ENCODE data around the gene UMODL1.

Gene UMODL1

DNA sequence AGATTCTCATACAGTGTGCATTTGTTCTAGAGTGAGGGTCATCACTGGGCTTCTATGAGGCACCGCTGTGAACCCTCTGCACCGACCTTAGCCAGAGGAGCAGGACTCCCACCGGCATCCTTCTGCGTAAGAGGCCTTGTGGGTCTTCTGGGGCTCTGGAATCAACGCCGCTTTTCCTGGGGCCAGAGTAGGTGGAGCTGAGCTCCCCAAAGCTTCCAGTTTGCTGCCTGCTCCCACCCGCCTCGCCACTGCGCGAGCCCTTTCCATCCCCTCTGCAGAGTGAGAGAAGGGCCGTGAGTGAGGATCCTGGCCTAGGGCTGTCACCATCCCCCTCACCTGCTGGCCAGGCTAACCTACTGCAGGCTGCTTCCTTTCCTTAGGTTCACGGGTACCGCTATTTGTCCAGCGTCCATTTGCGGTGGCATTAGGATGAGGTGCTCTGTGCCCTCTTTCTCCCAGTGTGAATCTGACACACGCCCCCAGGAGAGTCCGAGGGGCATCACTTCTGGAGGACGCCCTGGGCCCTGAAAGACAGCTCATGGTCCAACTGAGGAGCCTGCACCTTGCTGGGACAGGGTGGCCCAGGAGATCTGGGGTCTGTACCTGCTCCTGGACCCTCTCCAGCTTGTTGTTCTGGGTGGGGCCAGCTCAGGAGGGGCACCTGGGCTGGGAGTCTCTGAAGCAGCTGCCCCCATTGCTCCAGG lies 36.2 kb downstream of the UMODL1 start:
- ATAC-seq = peak; percentile 49
- no peak for TF ChIP-seq ZFP30 (CRISPR knock-in tag; IDR thresholded peaks at IDR 0.05)
- TF ChIP-seq, protein P1, sequence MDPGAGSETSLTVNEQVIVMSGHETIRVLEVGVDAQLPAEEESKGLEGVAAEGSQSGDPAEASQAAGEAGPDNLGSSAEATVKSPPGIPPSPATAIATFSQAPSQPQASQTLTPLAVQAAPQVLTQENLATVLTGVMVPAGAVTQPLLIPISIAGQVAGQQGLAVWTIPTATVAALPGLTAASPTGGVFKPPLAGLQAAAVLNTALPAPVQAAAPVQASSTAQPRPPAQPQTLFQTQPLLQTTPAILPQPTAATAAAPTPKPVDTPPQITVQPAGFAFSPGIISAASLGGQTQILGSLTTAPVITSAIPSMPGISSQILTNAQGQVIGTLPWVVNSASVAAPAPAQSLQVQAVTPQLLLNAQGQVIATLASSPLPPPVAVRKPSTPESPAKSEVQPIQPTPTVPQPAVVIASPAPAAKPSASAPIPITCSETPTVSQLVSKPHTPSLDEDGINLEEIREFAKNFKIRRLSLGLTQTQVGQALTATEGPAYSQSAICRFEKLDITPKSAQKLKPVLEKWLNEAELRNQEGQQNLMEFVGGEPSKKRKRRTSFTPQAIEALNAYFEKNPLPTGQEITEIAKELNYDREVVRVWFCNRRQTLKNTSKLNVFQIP (CRISPR knock-in tag; IDR thresholded peaks at IDR 0.05; ENCODE audit: borderline replicate concordance, low read depth) = no peak
- TF ChIP-seq, protein P2, sequence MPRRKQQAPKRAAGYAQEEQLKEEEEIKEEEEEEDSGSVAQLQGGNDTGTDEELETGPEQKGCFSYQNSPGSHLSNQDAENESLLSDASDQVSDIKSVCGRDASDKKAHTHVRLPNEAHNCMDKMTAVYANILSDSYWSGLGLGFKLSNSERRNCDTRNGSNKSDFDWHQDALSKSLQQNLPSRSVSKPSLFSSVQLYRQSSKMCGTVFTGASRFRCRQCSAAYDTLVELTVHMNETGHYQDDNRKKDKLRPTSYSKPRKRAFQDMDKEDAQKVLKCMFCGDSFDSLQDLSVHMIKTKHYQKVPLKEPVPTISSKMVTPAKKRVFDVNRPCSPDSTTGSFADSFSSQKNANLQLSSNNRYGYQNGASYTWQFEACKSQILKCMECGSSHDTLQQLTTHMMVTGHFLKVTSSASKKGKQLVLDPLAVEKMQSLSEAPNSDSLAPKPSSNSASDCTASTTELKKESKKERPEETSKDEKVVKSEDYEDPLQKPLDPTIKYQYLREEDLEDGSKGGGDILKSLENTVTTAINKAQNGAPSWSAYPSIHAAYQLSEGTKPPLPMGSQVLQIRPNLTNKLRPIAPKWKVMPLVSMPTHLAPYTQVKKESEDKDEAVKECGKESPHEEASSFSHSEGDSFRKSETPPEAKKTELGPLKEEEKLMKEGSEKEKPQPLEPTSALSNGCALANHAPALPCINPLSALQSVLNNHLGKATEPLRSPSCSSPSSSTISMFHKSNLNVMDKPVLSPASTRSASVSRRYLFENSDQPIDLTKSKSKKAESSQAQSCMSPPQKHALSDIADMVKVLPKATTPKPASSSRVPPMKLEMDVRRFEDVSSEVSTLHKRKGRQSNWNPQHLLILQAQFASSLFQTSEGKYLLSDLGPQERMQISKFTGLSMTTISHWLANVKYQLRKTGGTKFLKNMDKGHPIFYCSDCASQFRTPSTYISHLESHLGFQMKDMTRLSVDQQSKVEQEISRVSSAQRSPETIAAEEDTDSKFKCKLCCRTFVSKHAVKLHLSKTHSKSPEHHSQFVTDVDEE (CRISPR knock-in tag; IDR thresholded peaks at IDR 0.05) = no peak

DNA sequence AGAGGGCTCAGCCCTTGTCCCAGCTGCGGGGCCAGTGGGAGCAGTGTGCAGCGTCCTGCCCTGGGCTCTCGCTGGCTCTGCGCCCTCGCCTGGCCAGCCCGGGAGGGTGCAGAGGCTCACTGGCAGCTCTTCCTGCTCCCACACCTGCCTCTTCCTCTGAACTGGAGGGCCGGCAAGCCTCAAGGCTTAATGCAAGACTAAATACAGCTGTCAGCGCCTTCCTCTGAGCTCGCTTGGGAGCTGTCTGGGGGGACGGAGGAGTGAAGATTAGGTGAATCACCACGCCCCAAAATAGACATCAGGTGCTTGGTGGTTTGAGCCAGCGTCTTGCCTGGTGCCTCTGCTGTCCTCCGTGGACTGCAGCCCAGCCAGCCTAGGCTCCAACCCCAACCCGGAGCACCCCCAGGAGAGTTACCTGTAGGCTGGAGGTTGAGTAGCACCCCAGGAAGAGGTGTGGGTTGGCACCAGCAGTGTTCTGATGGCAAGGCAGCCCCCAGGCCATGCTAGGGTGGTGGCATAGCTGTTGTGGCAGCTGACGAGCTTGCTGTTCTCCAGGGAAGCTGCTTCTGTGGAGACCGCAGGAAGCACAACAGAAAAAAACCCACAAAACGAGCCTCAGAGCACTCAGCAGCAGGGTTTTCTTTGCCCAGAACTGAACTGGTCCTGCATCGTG lies 36.9 kb downstream of the UMODL1 start:
- no peak for TF ChIP-seq TOX (CRISPR knock-in tag; IDR thresholded peaks at IDR 0.05; ENCODE audit: borderline replicate concordance)
- no peak for TF ChIP-seq ZC3H10 (CRISPR knock-in tag; IDR thresholded peaks at IDR 0.05)
- TF ChIP-seq, protein P3, sequence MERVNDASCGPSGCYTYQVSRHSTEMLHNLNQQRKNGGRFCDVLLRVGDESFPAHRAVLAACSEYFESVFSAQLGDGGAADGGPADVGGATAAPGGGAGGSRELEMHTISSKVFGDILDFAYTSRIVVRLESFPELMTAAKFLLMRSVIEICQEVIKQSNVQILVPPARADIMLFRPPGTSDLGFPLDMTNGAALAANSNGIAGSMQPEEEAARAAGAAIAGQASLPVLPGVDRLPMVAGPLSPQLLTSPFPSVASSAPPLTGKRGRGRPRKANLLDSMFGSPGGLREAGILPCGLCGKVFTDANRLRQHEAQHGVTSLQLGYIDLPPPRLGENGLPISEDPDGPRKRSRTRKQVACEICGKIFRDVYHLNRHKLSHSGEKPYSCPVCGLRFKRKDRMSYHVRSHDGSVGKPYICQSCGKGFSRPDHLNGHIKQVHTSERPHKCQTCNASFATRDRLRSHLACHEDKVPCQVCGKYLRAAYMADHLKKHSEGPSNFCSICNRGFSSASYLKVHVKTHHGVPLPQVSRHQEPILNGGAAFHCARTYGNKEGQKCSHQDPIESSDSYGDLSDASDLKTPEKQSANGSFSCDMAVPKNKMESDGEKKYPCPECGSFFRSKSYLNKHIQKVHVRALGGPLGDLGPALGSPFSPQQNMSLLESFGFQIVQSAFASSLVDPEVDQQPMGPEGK (CRISPR knock-in tag; IDR thresholded peaks at IDR 0.05; ENCODE audit: borderline replicate concordance) = no peak
- no peak for TF ChIP-seq ESRRG (CRISPR knock-in tag; IDR thresholded peaks at IDR 0.05)
- TF ChIP-seq ZNF565 (CRISPR knock-in tag; conservative IDR thresholded peaks at IDR 0.05; ENCODE audit: low read depth) = no peak
- TF ChIP-seq, protein P2 (CRISPR knock-in tag; IDR thresholded peaks at IDR 0.05) = no peak
- TF ChIP-seq ARNTL (CRISPR knock-in tag; IDR thresholded peaks at IDR 0.05; ENCODE audit: borderline replicate concordance, low read depth) = no peak
- no peak for TF ChIP-seq ZFP3 (CRISPR knock-in tag; IDR thresholded peaks at IDR 0.05)
- no peak for TF ChIP-seq RARB (CRISPR knock-in tag; IDR thresholded peaks at IDR 0.05)
- no peak for TF ChIP-seq SNAI2 (CRISPR knock-in tag; IDR thresholded peaks at IDR 0.05)
- no peak for TF ChIP-seq ISL1 (CRISPR knock-in tag; IDR thresholded peaks at IDR 0.05)
- TF ChIP-seq PPARA (CRISPR knock-in tag; IDR thresholded peaks at IDR 0.05; ENCODE audit: borderline replicate concordance) = no peak
- no peak for TF ChIP-seq BACH2 (CRISPR knock-in tag; IDR thresholded peaks at IDR 0.05; ENCODE audit: borderline replicate concordance)
- TF ChIP-seq ZNF70 (CRISPR knock-in tag; IDR thresholded peaks at IDR 0.05) = no peak
- TF ChIP-seq ZFP30 (CRISPR knock-in tag; IDR thresholded peaks at IDR 0.05) = no peak
- TF ChIP-seq, protein P4, sequence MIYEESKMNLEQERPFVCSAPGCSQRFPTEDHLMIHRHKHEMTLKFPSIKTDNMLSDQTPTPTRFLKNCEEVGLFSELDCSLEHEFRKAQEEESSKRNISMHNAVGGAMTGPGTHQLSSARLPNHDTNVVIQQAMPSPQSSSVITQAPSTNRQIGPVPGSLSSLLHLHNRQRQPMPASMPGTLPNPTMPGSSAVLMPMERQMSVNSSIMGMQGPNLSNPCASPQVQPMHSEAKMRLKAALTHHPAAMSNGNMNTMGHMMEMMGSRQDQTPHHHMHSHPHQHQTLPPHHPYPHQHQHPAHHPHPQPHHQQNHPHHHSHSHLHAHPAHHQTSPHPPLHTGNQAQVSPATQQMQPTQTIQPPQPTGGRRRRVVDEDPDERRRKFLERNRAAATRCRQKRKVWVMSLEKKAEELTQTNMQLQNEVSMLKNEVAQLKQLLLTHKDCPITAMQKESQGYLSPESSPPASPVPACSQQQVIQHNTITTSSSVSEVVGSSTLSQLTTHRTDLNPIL (CRISPR knock-in tag; IDR thresholded peaks at IDR 0.05; ENCODE audit: low read depth) = no peak
- TF ChIP-seq TCF4 (CRISPR knock-in tag; IDR thresholded peaks at IDR 0.05; ENCODE audit: borderline replicate concordance) = no peak
- TF ChIP-seq, protein P5, sequence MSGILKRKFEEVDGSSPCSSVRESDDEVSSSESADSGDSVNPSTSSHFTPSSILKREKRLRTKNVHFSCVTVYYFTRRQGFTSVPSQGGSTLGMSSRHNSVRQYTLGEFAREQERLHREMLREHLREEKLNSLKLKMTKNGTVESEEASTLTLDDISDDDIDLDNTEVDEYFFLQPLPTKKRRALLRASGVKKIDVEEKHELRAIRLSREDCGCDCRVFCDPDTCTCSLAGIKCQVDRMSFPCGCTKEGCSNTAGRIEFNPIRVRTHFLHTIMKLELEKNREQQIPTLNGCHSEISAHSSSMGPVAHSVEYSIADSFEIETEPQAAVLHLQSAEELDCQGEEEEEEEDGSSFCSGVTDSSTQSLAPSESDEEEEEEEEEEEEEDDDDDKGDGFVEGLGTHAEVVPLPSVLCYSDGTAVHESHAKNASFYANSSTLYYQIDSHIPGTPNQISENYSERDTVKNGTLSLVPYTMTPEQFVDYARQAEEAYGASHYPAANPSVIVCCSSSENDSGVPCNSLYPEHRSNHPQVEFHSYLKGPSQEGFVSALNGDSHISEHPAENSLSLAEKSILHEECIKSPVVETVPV (CRISPR knock-in tag; IDR thresholded peaks at IDR 0.05) = no peak
- no peak for TF ChIP-seq CSDC2 (CRISPR knock-in tag; IDR thresholded peaks at IDR 0.05)
- TF ChIP-seq, protein P1 (CRISPR knock-in tag; IDR thresholded peaks at IDR 0.05; ENCODE audit: borderline replicate concordance, low read depth) = no peak
- peak; percentile 99 for ATAC-seq
